Posterior vena cava (tissue), 2 donors: ENCODE measurements around the gene SHANK1. TPM values are rescaled to one million over a fixed set of nuclear protein-coding genes. Genes with fewer than 3 reads are reported as not detected.
"Not testable (repeated sequence)": the region's sequence is repeated elsewhere in the genome, so short reads cannot be mapped to it uniquely, and the experiment has no call there.

Source experiments
- DNase-seq: peaks from one replicate; pipeline ENCODE4 v3.0.0-alpha.2; 2020; ENCODE audit warnings: low spot score
- intact Hi-C, 2 donors: fragments of 100-400 bp; cut with DNase I; formaldehyde crosslinking; loops; one replicate each; pipeline versions ENCODE4 v1.14.1 to v1.14.2; 2022 to 2023
- long read RNA-seq, 2 donors: library from polyadenylated mRNA; unstranded; transcript quantifications; one replicate each; pipeline ENCODE4 v2.0.0, GENCODE V29; 2020 to 2021
- total RNA-seq, 2 donors: library from RNA; stranded (reverse); fragmentation: NEBNext Ultra II Directional; extraction: Animal tissue kit (Norgen Biotek cat#: 25700); gene quantifications; one replicate each; pipeline ENCODE4 v1.2.1, GENCODE V29; 2021
- donor health status: DM: yes; HTN: yes; CAD: no.
- donor health status: DM: yes; HTN: yes; CAD: no.

The SHANK1 gene
- total RNA-seq = under 1 TPM; 0.19 to 0.37 TPM
- long read RNA-seq, donor 1 = 0 reads
- long read RNA-seq, donor 2 = 0 reads

GRCh38 chr19:50719566-50719965 is at the start of gene SHANK1:
Gene SHANK1, minus strand, starts transcription at chr19:50719802. Its CDS starts 2,883 bp downstream, at chr19:50716919.
- intact Hi-C loops = no loop called here
- no peak for DNase-seq

DNA sequence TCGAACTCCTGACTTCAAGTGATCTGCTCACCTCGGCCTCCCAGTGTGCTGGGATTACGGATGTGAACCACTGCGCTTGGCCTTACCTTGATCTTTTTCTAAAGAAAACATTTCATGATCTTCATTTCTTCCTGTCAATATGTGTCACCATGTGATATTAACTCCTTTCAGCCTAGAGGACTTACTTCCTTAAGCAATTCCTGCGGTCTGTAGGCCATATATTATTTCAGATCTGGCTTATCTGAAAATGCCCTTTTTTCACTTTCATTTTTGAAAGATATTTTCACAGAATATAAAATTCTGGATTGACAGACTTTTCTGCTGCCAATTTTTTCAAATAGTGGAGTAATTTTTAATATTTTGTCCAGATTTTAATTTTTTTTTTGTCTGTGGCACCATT is 48.7 kb upstream of the SHANK1 start:
- DNase-seq = no peak
- intact Hi-C loops = no loop called here

DNA sequence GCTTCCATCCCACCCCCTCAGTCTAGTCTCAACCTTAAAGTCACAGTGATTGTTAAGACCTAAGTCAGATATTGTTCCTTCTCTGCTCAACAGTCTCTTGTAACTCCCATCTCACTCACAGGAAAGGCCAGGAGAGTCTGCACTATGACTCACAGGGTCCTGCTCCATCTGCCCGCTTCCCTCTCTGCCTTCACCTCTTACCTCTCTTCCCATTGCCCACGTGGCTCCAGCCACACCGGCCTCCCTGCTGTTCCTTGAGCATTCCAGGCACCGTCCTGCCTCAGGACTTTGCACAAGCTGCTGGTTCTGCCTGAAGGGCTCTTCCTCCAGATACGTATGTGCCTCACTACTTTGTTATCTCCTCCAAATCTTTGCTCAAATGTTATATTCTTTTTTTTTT is 47.7 kb upstream of the SHANK1 start:
- intact Hi-C loops = not testable (repeated sequence)

DNA sequence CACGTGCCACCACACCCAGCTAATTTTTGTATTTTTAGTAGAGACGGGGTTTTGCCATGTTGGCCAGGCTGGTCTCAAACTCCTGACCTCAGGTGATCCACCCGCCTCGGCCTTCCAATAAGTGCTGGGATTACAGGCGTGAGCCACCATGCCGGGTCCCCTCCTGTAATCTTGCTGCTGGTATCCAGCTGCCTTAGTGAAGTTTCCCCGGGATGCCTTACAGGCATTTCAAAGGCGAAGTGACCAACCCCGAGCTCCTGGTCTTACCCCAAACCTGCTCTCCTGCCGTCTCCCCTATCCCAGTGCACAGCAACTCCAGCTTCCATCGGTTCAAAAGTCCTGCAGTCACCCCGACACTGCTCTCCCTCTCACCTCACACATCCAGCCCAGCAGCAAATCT is 47.1 kb upstream of the SHANK1 start:
- DNase-seq, intact Hi-C loops: not testable (repeated sequence)

More for the DNA sequence above, 47.7 kb upstream of the SHANK1 start:
- DNase-seq = not testable (repeated sequence)

DNA sequence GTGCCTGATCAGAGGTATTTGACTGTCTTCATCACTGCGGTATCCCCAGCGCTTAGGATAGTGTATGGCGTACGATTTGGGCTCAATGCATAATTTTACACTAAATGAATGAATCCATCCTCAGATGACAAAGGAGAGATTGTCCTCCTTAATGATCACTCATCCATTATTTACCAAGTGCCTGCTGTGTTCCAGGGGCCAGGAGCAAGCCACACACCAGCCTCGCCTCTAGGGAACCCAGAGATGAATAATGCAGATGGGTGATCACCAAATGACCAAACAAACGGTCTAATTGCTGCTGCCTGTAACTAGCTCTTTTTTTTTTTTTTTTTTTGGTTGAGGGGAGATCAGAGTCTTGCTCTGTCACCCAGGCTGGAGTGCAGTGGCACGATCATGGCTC is 44.8 kb upstream of the SHANK1 start:
- intact Hi-C loops = no loop called here
- no peak for DNase-seq

GRCh38 chr19:50763521-50763920 is 43.9 kb upstream of the SHANK1 start:
- DNase-seq, intact Hi-C loops: not testable (repeated sequence)

- intact Hi-C loops, DNase-seq: not testable (repeated sequence)
These were observed 41.9 kb upstream of the SHANK1 start for GRCh38 chr19:50761501-50761900.

DNA sequence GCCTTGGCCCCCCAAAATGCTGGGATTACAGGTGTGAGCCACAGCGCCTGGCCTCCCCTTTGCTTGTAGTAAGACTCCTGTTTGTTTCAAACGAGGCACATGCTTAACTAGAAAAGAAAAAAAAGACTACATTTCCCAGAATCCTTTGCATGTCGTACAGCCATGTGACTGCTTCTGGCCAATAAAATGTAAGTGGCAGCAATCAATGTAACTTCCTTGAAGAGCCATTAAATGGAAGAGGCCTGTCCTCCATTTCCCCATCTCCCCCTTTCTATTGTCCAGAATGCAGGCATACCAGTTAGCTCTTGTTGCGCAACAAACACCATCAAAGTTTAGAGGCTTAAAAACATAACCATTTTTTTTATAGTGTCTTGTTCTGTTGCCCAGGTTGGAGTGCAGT is 40.3 kb upstream of the SHANK1 start:
- intact Hi-C loops = no loop called here
- DNase-seq = no peak

- DNase-seq, intact Hi-C loops: not testable (repeated sequence)
These were observed 39.5 kb upstream of the SHANK1 start for GRCh38 chr19:50759076-50759475.

DNA sequence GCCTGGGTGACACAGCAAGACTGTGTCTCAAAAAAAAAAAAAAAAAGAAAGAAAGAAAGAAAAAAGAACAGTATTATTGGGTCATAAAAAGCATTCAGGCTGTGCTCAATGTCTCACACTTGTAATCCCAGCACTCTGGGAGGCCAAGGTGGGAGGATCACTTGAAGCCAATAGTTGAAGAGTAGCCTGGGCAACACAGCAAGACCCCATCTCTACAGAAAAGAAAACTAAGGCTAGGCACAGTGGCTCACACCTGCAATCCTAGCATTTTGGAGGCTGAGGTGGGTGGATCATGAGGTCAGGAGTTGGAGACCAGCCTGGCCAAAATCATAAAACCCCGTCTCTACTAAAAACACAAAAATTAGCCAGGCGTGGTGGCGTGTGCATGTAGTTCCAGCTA is 38.0 kb upstream of the SHANK1 start:
- DNase-seq, intact Hi-C loops: not testable (repeated sequence)

- DNase-seq, intact Hi-C loops: not testable (repeated sequence)
These were observed 36.6 kb upstream of the SHANK1 start for GRCh38 chr19:50756244-50756643.

DNA sequence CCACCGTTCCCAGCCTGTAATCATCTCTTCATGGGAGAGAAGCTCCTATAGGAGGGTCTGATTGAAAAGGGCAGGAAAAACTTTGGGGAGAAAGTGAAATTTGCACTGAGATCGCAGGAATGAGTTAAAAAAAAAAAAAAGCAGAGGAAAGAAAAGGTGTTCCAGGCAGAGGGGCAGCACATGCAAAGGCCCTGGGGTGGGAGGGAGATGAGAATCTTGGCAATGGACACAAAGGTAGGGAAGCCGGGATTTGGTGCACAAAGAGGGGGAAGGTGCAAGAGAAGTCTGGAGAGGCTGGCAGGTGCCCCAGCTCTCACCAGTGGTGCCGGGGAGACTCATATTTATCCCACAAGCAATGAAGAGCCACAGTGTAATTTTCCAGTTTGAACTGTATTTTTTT is 34.3 kb upstream of the SHANK1 start:
- intact Hi-C loops = no loop called here

DNA sequence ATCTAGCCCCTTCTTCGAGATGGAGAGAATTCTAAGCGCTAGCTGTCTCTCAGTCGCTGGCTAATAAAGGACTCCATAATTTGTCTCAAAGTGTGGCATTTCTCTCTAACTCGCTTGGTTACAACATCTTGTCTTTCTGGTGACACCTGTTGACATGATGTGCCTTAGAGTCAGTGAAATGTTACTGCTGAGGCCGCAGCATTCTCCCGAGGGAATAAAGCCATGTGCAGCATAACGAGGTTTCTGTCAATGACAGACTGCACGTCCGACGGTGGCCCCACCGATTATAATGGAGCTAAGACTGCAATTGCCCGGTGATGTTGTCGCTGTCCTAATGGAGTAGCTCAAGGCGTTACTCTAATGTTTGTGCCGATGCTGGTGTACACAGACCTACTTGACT is 30.4 kb upstream of the SHANK1 start:
- intact Hi-C loops = no loop called here

More for the DNA sequence above, 34.3 kb upstream of the SHANK1 start:
- DNase-seq = no peak

DNA sequence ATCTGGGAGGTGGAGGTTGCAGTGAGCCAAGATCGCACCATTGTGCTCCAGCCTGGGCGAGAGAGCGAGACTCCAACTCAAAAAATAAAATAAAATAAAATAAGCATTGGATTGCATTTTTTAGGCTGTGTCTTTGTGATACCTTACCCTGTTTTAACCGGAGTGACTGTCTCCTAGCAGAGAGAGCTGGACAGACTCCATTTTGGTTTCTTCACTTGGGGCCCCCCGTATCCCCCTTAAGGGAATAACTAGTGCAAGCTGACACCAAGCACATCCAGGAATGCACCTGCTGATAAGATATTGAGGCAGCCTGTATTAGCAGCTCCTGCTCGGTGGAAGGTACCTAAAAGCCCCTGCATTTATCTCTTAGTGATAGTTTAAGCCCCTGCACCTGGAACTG is 29.9 kb upstream of the SHANK1 start:
- no peak for DNase-seq
- intact Hi-C loops = no loop called here

More for the DNA sequence above, 30.4 kb upstream of the SHANK1 start:
- DNase-seq = no peak

GRCh38 chr19:50747141-50747540 is 27.5 kb upstream of the SHANK1 start:
- intact Hi-C loops, DNase-seq: not testable (repeated sequence)

- DNase-seq = no peak
- intact Hi-C loops = no loop called here
These were observed 25.6 kb upstream of the SHANK1 start for GRCh38 chr19:50745221-50745620.

DNA sequence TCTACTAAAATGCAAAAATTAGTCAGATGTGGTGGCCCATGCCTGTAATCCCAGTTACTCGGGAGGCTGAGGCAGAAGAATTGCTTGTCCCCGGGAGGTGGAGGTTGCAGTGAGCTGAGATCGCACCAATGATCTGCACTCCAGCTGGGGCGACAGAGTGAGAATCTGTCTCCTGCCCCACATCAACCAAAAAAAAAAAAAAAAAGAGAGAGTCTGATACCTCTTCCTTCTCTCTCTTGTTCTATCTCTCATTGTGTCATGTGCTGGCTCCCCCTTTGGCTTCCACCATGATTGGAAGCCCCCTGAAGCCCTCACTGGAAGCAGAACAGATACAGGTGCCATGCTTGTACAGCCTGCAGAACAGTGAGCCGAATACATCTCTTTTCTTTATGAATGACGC is 23.9 kb upstream of the SHANK1 start:
- intact Hi-C loops = no loop called here
- no peak for DNase-seq

GRCh38 chr19:50741179-50741933 is 21.8 kb upstream of the SHANK1 start:
- intact Hi-C loops = no loop called here
- no peak for DNase-seq

- intact Hi-C loops = no loop called here
- no peak for DNase-seq
These were observed 20.4 kb upstream of the SHANK1 start for GRCh38 chr19:50739914-50740426.

- intact Hi-C loops = no loop called here
- no peak for DNase-seq
These were observed 19.7 kb upstream of the SHANK1 start for GRCh38 chr19:50739132-50739913.
